GM18498 (cell line): ENCODE results near the gene PLEKHA7.

Experiments
- ATAC-seq: cut with Tn5 transposase; IDR thresholded peaks from one replicate; pipeline ENCODE4 v1.9.1; 2021; ENCODE audit warnings: mild to moderate bottlenecking, moderate library complexity; ENCODE audit not compliant: unreplicated experiment

The PLEKHA7 gene

DNA sequence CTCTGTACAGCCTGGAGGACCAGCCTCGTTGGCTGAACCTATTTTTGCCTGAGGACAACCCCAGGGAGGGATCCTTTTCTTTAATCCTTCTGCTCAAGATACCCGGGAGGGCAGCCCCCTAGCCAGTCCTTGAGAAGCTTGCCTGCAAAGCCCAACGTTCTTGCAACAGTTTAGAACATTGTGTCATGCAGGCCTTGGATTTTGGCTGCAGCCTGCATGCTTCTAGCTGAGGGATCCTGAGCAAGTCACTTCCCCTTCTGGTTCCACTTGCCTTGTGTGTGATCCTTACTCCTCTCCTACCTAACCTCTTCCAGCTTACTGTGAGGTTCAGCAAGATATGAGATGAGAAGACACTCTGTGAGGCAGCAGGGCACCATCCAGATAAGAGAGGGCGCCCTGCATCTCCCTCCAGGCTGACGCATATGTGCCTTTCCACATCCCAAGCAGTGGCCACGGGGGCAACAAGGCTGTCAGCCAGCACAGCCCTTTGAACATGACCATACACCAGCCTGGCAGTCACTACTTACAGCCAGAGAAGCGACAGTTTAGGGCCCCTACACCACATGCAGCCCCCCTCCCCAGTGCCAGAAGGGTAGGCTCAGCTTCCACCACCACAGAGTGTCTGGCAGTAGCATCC lies 199.7 kb downstream of the PLEKHA7 start:
- ATAC-seq, result no peak

GRCh38 chr11:16813126-16813525 lies 201.1 kb downstream of the PLEKHA7 start:
- no peak for ATAC-seq

GRCh38 chr11:16812274-16812673 lies 201.9 kb downstream of the PLEKHA7 start:
- ATAC-seq, result no peak

- no peak for ATAC-seq
Observed at GRCh38 chr11:16811136-16812020, 202.8 kb downstream of the PLEKHA7 start.

- ATAC-seq, result no peak
Observed at GRCh38 chr11:16809886-16810668, 204.1 kb downstream of the PLEKHA7 start.

- no peak for ATAC-seq
Observed at GRCh38 chr11:16807306-16807705, 206.9 kb downstream of the PLEKHA7 start.

GRCh38 chr11:16806791-16807190 lies 207.4 kb downstream of the PLEKHA7 start:
- ATAC-seq, result no peak

DNA sequence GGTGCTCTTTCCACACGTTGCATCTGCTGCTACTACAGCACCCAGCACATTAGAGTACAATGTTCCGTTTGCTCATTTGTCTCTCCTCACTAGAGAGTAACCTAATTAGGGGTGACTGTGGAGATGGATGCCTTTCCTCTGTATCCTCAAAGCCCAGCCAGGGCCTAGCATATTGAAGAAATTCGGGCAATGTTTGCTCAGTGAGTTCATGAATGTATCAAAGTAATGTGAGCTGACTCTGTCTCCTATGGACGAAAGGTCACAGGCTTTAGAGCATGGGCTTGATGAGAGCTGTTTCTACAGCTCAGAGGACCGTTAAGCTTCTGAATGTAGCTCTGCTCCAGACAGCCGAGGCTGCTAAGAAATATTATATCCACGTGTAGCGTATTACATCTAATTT lies 208.3 kb downstream of the PLEKHA7 start:
- ATAC-seq, result no peak

- no peak for ATAC-seq
Observed at GRCh38 chr11:16804104-16804947, 209.9 kb downstream of the PLEKHA7 start.

- no peak for ATAC-seq
Observed at GRCh38 chr11:16801288-16801980, 212.8 kb downstream of the PLEKHA7 start.

DNA sequence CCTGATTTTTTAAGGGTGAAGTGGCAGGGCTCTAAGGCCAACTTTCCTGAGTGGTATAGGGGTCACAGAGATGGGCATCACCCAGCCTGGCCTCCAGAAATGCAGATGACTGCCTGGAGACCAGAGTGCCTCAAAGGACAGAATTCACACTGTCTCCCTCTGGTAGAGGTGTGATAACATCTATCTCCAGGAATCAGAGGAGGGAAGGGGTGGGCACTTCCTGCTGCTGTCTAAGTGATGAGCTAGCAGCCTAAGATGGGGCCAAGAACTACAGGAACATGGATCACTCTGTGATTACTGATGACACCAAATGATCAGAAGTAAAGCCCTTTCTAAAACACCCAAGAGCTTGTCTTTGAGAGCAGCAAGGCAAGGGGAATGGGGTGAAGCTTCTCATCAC lies 213.8 kb downstream of the PLEKHA7 start:
- ATAC-seq, result no peak

GRCh38 chr11:16799890-16800289 lies 214.3 kb downstream of the PLEKHA7 start:
- ATAC-seq, result no peak

DNA sequence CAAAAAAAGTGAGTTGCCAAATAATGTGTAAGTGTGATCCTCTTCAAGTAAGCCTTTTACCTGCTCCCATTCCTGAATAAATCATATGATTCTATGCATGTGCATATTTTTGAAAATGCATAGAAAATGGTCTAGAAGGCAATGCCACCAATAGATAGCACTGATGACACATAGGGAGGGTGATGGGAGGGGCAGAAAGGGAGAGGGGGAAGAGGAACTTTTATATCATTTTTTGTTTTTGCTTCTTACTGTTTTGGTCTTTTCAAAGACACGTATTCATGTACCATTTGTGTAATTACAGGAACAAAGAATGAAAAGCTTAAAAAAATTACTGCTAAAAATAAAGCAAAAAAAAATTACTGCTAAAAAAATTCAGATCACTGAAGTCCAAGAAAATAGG lies 215.0 kb downstream of the PLEKHA7 start:
- no peak for ATAC-seq

- no peak for ATAC-seq
Observed at GRCh38 chr11:16797776-16798175, 216.4 kb downstream of the PLEKHA7 start.

DNA sequence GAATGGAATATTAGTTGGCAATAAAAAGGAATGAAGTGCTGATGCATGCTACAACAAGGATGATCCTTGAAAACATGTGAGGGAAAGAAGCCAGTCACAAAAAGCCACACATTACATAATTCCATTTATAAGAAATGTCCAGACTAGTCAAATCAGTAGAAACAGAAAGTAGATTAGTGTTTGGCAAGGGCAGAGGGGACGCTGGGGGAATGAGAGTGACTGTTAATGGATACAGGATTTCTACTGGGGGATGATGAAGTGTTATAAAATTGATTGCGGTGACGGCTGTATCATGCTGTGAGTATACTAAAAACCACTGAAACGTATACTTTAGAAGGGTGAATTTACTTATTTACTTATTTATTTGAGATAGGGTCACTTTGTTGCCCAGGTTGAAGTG lies 217.9 kb downstream of the PLEKHA7 start:
- no peak for ATAC-seq

- ATAC-seq, result no peak
Observed at GRCh38 chr11:16795146-16795545, 219.1 kb downstream of the PLEKHA7 start.

DNA sequence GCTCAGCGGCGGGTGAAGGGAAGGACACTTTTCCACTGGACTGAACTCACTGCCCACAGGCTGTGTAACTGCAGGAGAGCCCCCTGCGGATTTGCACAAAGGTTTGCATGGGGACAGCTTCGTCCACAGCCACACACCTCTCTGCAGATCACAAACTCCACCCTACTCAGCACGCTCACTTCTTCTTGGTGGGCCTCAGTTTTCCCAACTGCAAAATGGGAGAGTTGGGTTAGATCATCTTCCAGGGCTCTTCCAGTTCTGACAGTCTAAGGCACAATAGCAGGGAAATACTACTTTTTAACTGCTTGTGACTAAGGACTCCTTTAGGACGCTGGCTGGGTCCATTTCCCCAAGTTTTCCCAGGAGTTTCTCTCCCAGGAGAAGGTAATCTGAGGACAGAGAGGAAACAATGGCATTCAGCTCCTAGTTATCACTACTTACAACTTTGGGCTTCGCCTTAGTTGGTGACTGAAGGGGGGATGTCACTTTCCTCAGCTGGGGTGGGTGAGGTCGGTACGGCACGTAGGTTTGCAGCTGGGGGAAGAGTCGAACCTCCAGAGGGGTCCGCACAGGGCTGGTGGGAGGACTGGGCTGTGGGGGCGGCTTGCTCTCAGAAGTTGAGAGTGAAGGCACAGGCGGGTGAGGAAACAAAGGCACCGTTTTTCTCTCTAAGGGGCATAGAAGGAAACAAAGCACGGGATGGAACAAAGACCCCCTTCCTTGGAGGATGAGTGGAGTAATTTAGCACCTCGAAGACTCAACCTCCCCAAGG lies 220.0 kb downstream of the PLEKHA7 start:
- ATAC-seq, result no peak

- ATAC-seq, result no peak
Observed at GRCh38 chr11:16793511-16793910, 220.7 kb downstream of the PLEKHA7 start.

DNA sequence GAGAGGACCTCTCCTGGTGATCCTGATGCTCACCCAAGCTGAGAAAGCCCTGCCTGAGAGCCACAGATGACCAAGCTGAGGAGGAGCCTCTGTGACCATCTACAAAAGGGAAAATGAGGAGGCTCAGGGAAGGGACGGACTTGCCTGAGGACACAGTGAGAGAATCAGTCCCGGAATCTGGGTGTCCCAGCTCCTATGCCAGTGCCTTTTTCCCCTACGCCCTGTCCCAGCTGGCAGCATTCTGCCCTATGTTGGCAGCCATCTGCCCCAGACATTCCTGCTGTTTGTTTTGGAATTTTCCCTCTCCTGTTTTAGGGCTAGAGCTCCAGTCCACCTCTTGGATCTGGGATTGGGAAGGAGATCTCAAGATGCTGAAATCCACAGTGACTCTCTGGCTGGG lies 221.2 kb downstream of the PLEKHA7 start:
- ATAC-seq, result no peak
